SK-N-SH treated with all-trans-retinoic acid at 6 μM for 48 hours (cell line): ENCODE data around the gene SLC16A4.

Experiments used
- ARNTL ChIP-seq: fragments of 450-650 bp; formaldehyde crosslinking; IDR thresholded peaks from 2 replicates; pipeline ENCODE4 v1.5.0; 2020; ENCODE audit warnings: low read depth, mild to moderate bottlenecking, moderate library complexity, borderline replicate concordance
- BACH2 ChIP-seq: fragments of 250-450 bp; sonication (Bioruptor Pico); IDR thresholded peaks from 2 replicates; pipeline ENCODE4 v1.9.0; 2021; ENCODE audit warnings: mild to moderate bottlenecking, borderline replicate concordance
- ESRRG ChIP-seq: fragments of 250-450 bp; sonication (Bioruptor Pico); IDR thresholded peaks from 2 replicates; pipeline ENCODE4 v1.6.1; 2021; ENCODE audit warnings: mild to moderate bottlenecking
- OSR1 ChIP-seq: fragments of 250-450 bp; sonication (Bioruptor Pico); IDR thresholded peaks from 2 replicates; pipeline ENCODE4 v1.8.0; 2022; ENCODE audit warnings: moderate library complexity, mild to moderate bottlenecking, inconsistent platforms
- PATZ1 ChIP-seq: fragments of 250-450 bp; sonication (Bioruptor Pico); IDR thresholded peaks from 2 replicates; pipeline ENCODE4 v1.8.0; 2020; ENCODE audit warnings: mild to moderate bottlenecking, moderate library complexity, borderline replicate concordance
- PPARA ChIP-seq: fragments of 250-450 bp; sonication (Bioruptor Pico); IDR thresholded peaks from 2 replicates; pipeline ENCODE4 v1.5.0; 2020; ENCODE audit warnings: mild to moderate bottlenecking, borderline replicate concordance
- RARB ChIP-seq: fragments of 250-450 bp; sonication (Bioruptor Pico); IDR thresholded peaks from 2 replicates; pipeline ENCODE4 v1.8.0; 2021; ENCODE audit warnings: mild to moderate bottlenecking, moderate library complexity
- TCF4 ChIP-seq: fragments of 250-450 bp; sonication (Bioruptor Pico); IDR thresholded peaks from 2 replicates; pipeline ENCODE4 v1.8.0; 2021; ENCODE audit warnings: mild to moderate bottlenecking, moderate library complexity, borderline replicate concordance
- TOX ChIP-seq: fragments of 250-450 bp; sonication (Bioruptor Pico); IDR thresholded peaks from 2 replicates; pipeline ENCODE4 v1.8.0; 2021; ENCODE audit warnings: mild to moderate bottlenecking, moderate library complexity, borderline replicate concordance
- TSHZ2 ChIP-seq: fragments of 250-450 bp; sonication (Bioruptor Pico); IDR thresholded peaks from 2 replicates; pipeline ENCODE4 v1.5.0; 2020; ENCODE audit warnings: mild to moderate bottlenecking, moderate library complexity
- ZNF565 ChIP-seq: fragments of 450-650 bp; formaldehyde crosslinking; conservative IDR thresholded peaks from 2 replicates; pipeline ENCODE4 v1.5.0; 2020; ENCODE audit warnings: low read depth, mild to moderate bottlenecking, moderate library complexity
- TF ChIP-seq, protein P1 (sequence below): fragments of 250-450 bp; sonication (Bioruptor Pico); IDR thresholded peaks from 2 replicates; pipeline ENCODE4 v1.8.0; 2021; ENCODE audit warnings: low read depth, mild to moderate bottlenecking, moderate library complexity, borderline replicate concordance

DNA sequence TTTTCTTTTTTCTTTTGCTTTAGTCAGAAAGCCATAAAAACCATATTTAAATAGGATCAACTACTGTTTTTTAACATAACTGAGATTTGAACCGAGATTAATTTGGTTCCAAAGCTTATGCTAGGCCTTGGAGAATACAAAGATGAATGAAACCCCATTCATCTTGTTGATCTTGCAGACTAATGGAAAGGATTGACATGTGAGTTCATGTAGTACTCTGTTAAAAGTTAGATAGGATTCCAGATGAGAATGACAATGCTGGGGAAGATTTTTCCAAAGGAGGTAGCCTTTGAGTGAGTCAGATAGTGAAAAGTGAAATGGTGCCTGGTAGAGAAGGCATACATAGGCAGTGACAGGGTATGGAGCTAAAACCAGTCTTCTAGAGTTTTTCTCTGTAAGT lies 29.0 kb downstream of the SLC16A4 start:
- TF ChIP-seq PPARA (no peak), TCF4 (CRISPR knock-in tag) (no peak), OSR1 (CRISPR knock-in tag) (no peak), BACH2 (CRISPR knock-in tag) (no peak), ARNTL (CRISPR knock-in tag) (no peak), TSHZ2 (CRISPR knock-in tag) (no peak), PATZ1 (CRISPR knock-in tag) (no peak), ZNF565 (no peak), RARB (no peak), ESRRG (no peak), TOX (no peak)
- TF ChIP-seq, protein P1, sequence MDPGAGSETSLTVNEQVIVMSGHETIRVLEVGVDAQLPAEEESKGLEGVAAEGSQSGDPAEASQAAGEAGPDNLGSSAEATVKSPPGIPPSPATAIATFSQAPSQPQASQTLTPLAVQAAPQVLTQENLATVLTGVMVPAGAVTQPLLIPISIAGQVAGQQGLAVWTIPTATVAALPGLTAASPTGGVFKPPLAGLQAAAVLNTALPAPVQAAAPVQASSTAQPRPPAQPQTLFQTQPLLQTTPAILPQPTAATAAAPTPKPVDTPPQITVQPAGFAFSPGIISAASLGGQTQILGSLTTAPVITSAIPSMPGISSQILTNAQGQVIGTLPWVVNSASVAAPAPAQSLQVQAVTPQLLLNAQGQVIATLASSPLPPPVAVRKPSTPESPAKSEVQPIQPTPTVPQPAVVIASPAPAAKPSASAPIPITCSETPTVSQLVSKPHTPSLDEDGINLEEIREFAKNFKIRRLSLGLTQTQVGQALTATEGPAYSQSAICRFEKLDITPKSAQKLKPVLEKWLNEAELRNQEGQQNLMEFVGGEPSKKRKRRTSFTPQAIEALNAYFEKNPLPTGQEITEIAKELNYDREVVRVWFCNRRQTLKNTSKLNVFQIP (CRISPR knock-in tag), result no peak
